Articular chondrocyte of knee joint (primary cell): ENCODE measurements around the gene HSP90B1. TPM values are rescaled to one million over a fixed set of nuclear protein-coding genes. Genes with fewer than 3 reads are reported as not detected.

Source experiments
- total RNA-seq: library from RNA; depleted of rRNA; stranded (reverse); fragments of >200 nt; gene quantifications from 2 replicates; pipeline ENCODE4 v1.2.3, GENCODE V29; 2012

HSP90B1 gene
- total RNA-seq = 734 and 747 TPM in 2 replicates

GRCh38 chr12:103930034-103930786 is at the start of gene HSP90B1:
TSS of gene HSP90B1 (plus strand) at chr12:103930410. CDS start at chr12:103930516, 106 bp downstream.

DNA sequence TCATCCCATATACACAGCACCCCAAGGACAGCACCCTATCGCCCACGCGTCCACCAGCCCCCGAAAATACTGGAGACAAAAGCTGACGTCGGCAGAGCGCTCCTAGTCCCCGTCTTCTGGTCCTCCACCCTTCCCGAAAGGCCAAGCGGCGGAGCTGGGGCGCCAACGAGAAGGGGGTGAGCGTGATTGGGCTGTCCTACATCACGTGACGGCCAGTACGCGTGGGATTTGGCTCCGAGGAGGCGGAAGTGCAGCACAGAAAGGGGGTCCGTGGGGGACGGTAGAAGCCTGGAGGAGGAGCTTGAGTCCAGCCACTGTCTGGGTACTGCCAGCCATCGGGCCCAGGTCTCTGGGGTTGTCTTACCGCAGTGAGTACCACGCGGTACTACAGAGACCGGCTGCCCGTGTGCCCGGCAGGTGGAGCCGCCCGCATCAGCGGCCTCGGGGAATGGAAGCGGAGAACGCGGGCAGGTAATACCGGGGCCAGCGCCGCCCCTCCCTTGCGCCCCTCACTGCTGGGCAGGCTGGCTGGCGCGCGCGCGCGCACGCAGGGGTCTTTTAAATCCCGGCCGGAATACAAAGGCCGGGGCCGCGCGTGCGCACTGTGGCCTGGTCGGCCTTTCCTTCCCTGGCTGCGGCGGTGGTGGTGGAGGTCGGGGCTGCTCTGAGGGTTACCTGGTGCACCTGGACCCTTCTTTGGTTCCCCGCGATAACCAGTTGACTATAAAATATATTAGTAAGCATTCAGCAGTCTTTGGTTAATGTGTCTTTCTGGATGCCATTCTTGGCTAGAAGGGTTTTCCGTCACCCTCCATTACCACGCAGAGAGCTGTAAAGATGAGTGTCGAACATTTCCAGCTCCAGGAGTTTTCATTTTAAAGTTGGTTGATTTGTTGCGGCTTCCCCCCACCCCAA is 35.6 kb downstream of the HSP90B1 start, which contains the start of gene TDG:
Gene TDG, plus strand, starts transcription at position 283 of the 915 bp plus-strand sequence. Its CDS starts 166 bp downstream, at position 449.

Other genes starting within 250 kb of the HSP90B1 start
- gene NT5DC3, start 89.2 kb upstream of the HSP90B1 start, total RNA-seq = 9.3 and 15.6 TPM in 2 replicates
- 22.3 and 23.3 TPM in 2 replicates for gene TDG, start 35.5 kb downstream of the HSP90B1 start, total RNA-seq
- gene GLT8D2, start 119.8 kb downstream of the HSP90B1 start, total RNA-seq = 64.2 and 70.4 TPM in 2 replicates
- gene HCFC2, start 134.1 kb downstream of the HSP90B1 start, total RNA-seq = 38.9 and 41.2 TPM in 2 replicates
- gene NFYB, start 207.8 kb downstream of the HSP90B1 start, total RNA-seq = 29.8 and 32.6 TPM in 2 replicates